Endothelial cell of umbilical vein (primary cell): ENCODE measurements around the gene FBXO38. TPM values are rescaled to one million over a fixed set of nuclear protein-coding genes. Genes with fewer than 3 reads are reported as not detected.

Source experiments
- BruUV-seq: library from RNA; stranded (reverse); fragments of 400-500 nt; replicated peaks from 2 replicates; lab custom pipeline; 2021; lab: Mats Ljungman, UMichigan
- CTCF ChIA-PET: fragments of 300-600, 350-600 bp; sonication (Branson Sonifier 250); formaldehyde crosslinking; loops from one replicate; lab custom pipeline; 2021; ENCODE audit warnings: antibody characterized with exemption, inconsistent platforms; lab: Charles Lee
- POLR2A ChIA-PET: fragments of 300-600, 350-600 bp; sonication (Branson Sonifier 250); formaldehyde crosslinking; loops from one replicate; lab custom pipeline; 2021; ENCODE audit warnings: antibody characterized with exemption, inconsistent platforms; lab: Charles Lee
- DNase-seq: peaks from one replicate; pipeline ENCODE4 v3.0.0-alpha.2; 2011; ENCODE audit warnings: low read depth, low spot score
- FAIRE-seq: peaks from 2 replicates; lab custom pipeline; 2011; peaks lifted over from hg19 to GRCh38; lab: Jason Lieb, UNC
- H2AFZ ChIP-seq: 2 replicates; pipeline ENCODE4 v1.6.0; 2012; ENCODE audit warnings: low read depth, low read length, control low read depth, inconsistent platforms
- H3K27ac ChIP-seq: 2 replicates; pipeline ENCODE4 v1.5.1; 2011; ENCODE audit warnings: low read depth, mild to moderate bottlenecking, control low read depth, low read length, moderate library complexity; ENCODE audit not compliant: insufficient read depth
- H3K27me3 ChIP-seq, 2 experiments: 2 replicates each; pipeline versions ENCODE4 v1.6.0 to v1.6.1; 2011; ENCODE audit warnings: low read length in 2 of 2, mixed read lengths in 1 of 2; ENCODE audit not compliant: control insufficient read depth in 2 of 2, insufficient read depth in 2 of 2
- H3K36me3 ChIP-seq, 2 experiments: 2 replicates in 1 of 2; 3 replicates in 1 of 2; pipeline ENCODE4 v1.5.1; 2011; ENCODE audit warnings: low read length in 2 of 2, mild to moderate bottlenecking in 1 of 2, moderate library complexity in 1 of 2; ENCODE audit not compliant: control insufficient read depth in 2 of 2, insufficient read depth in 2 of 2; ENCODE audit errors: extremely low read depth in 1 of 2
- H3K4me1 ChIP-seq: 3 replicates; pipeline ENCODE4 v1.5.1; 2011; ENCODE audit warnings: mild to moderate bottlenecking, low read length; ENCODE audit not compliant: control insufficient read depth, insufficient read depth; ENCODE audit errors: extremely low read depth
- H3K4me2 ChIP-seq: 2 replicates; pipeline ENCODE4 v1.6.1; 2011; ENCODE audit warnings: low read length, control low read depth, mixed read lengths; ENCODE audit not compliant: insufficient read depth
- H3K4me3 ChIP-seq, 3 experiments: fragments of 200-600 bp in 1 of 3; sonication (generic), shearing (Covaris generic) in 1 of 3; replicated peaks in 1 of 3; 2 replicates each; pipeline ENCODE4 v1.5.1; 2011 to 2016; ENCODE audit warnings: control low read depth in 3 of 3, low read length in 3 of 3, mild to moderate bottlenecking in 2 of 3, inconsistent platforms in 1 of 3, low read depth in 1 of 3, moderate library complexity in 1 of 3; ENCODE audit not compliant: insufficient read depth in 1 of 3
- H3K79me2 ChIP-seq: 2 replicates; pipeline ENCODE4 v1.6.0; 2012; ENCODE audit warnings: low read length, inconsistent platforms; ENCODE audit not compliant: control insufficient read depth, insufficient read depth
- H3K9ac ChIP-seq: replicated peaks from 2 replicates; pipeline ENCODE3; 2011; ENCODE audit warnings: low read length, control low read depth; ENCODE audit not compliant: insufficient read depth; ENCODE audit errors: extremely low read depth
- H3K9me1 ChIP-seq: replicated peaks from 3 replicates; pipeline ENCODE4 v1.6.0; 2011; ENCODE audit warnings: mild to moderate bottlenecking, low read length; ENCODE audit not compliant: control insufficient read depth, insufficient read depth; ENCODE audit errors: extremely low read depth
- H3K9me3 ChIP-seq: replicated peaks from 2 replicates; pipeline ENCODE4 v1.5.1; 2012; ENCODE audit warnings: low read length, inconsistent platforms; ENCODE audit not compliant: control insufficient read depth, insufficient read depth
- H4K20me1 ChIP-seq: replicated peaks from 2 replicates; pipeline ENCODE3; 2011; ENCODE audit warnings: mild to moderate bottlenecking, low read length; ENCODE audit not compliant: control insufficient read depth, insufficient read depth; ENCODE audit errors: extremely low read depth
- EZH2 ChIP-seq: IDR thresholded peaks from 2 replicates; pipeline ENCODE4 v1.6.1; 2012; ENCODE audit warnings: borderline replicate concordance, low read depth, mild to moderate bottlenecking, moderate library complexity, low read length, inconsistent platforms; ENCODE audit not compliant: severe bottlenecking
- FOS ChIP-seq: IDR thresholded peaks from 2 replicates; pipeline ENCODE4 v1.6.1; 2011; ENCODE audit warnings: mild to moderate bottlenecking, low read length, moderate library complexity, borderline replicate concordance; ENCODE audit not compliant: insufficient read depth
- GATA2 ChIP-seq: IDR thresholded peaks from 2 replicates; pipeline ENCODE4 v1.7.0; 2011; ENCODE audit warnings: low read depth, mild to moderate bottlenecking, moderate library complexity, mixed read lengths, low read length; ENCODE audit not compliant: insufficient read length, insufficient read depth
- JUN ChIP-seq: IDR thresholded peaks from 2 replicates; pipeline ENCODE4 v1.6.1; 2011; ENCODE audit warnings: borderline replicate concordance, low read depth; ENCODE audit not compliant: insufficient read length, insufficient read depth
- MYC ChIP-seq: IDR thresholded peaks from one replicate; pipeline ENCODE4 v1.6.1; 2011; ENCODE audit warnings: mild to moderate bottlenecking, low read depth, low read length
- POLR2A ChIP-seq: IDR thresholded peaks from 2 replicates; pipeline ENCODE4 v1.6.1; 2012; ENCODE audit warnings: low read depth, mild to moderate bottlenecking, control low read depth, low read length
- POLR2AphosphoS5 ChIP-seq: IDR thresholded peaks from 2 replicates; pipeline ENCODE4 v1.6.1; 2012; ENCODE audit warnings: low read depth, mild to moderate bottlenecking, control low read depth, low read length, moderate library complexity; ENCODE audit not compliant: insufficient read depth
- dilution Hi-C: fragments of 300-500 bp; cut with MboI; formaldehyde crosslinking; loops from one replicate; pipeline ENCODE4 v1.15.0; 2019; ENCODE audit warnings: low sequenced_read_pairs; ENCODE audit not compliant: extremely low pct_ligation_motif_present
- intact Hi-C: fragments of 100-400 bp; cut with micrococcal nuclease; formaldehyde crosslinking; loops from one replicate; pipeline ENCODE4 v1.10.0; 2022
- polyA plus RNA-seq, 4 experiments: library from polyadenylated mRNA; depleted of rRNA in 3 of 4; stranded (reverse) in 3 of 4; unstranded in 1 of 4; fragments of >200 nt; gene quantifications; 2 replicates each; pipeline versions ENCODE4 v1.2.1 to v1.2.3, GENCODE V29; 2011 to 2012; ENCODE audit warnings: missing spikeins in 1 of 4
- total RNA-seq: library from RNA; stranded (reverse); gene quantifications from 2 replicates; pipeline ENCODE4 v1.2.3, GENCODE V29; 2021
- TF ChIP-seq, protein P1 (sequence below), 2 donors: IDR thresholded peaks; 1 replicate in 1 of 2; 2 replicates in 1 of 2; pipeline ENCODE4 v1.5.1; 2011; ENCODE audit warnings: low read length in 2 of 2, mild to moderate bottlenecking in 2 of 2, moderate library complexity in 2 of 2, control low read depth in 1 of 2, inconsistent platforms in 1 of 2, low read depth in 1 of 2; ENCODE audit not compliant: insufficient read depth in 1 of 2; ENCODE audit errors: extremely low read depth in 1 of 2
- TF ChIP-seq, protein P2 (sequence below): IDR thresholded peaks from 2 replicates; pipeline ENCODE4 v1.6.1; 2011; ENCODE audit not compliant: insufficient read depth, insufficient read length

The FBXO38 gene
- total and polyA plus RNA-seq, 2 donors (not counting 3 experiments of a cell fraction or from before 2014, with no cell fraction given) = 18.6 to 65.6 TPM

DNA sequence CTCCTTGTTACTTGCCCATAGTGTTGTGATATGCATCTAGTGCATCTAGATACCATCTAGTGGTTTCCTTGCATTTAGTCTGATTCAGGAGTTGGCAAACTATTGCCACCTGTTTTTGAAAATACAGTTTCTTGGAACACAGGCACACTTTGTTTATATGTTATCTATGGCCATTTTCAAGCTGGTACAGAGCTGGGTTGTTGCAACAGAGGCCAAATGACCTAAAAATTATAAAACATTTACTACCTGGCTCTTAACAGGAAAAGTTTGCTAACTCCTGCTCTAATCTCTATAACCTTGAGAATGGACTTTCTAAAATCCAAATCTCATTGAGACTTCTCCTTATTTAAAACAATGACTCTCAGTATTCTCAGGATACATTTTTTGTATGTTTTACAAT is 19.4 kb upstream of the FBXO38 start:
- H3K9me1 ChIP-seq = no peaks in the 10 kb centered on the region
- H2AFZ ChIP-seq = no peak overlapping the region
- dilution Hi-C loops = no loop called here
- H3K4me1 ChIP-seq = no peaks in the 10 kb centered on the region
- intact Hi-C loops = no loop called here
- no peak overlapping the region for H3K9ac ChIP-seq
- ChIA-PET CTCF (interaction anchor here (1.7 to 2.4 kb wide), 2 partner anchors 10 to 367 kb away, joined by 5 to 11 read pairs; no protein-coding TSS in a partner anchor), POLR2A (no interaction called here)
- H3K36me3 ChIP-seq = no peaks in the 10 kb centered on the region
- no peak overlapping the region for H3K27ac ChIP-seq
- no peaks in the 10 kb centered on the region for H3K27me3 ChIP-seq
- no peak overlapping the region for H3K4me2 ChIP-seq
- H3K79me2 ChIP-seq = no peaks in the 10 kb centered on the region
- TF ChIP-seq JUN = no peak
- no peak for TF ChIP-seq FOS
- no peak for TF ChIP-seq GATA2
- TF ChIP-seq, protein P1, sequence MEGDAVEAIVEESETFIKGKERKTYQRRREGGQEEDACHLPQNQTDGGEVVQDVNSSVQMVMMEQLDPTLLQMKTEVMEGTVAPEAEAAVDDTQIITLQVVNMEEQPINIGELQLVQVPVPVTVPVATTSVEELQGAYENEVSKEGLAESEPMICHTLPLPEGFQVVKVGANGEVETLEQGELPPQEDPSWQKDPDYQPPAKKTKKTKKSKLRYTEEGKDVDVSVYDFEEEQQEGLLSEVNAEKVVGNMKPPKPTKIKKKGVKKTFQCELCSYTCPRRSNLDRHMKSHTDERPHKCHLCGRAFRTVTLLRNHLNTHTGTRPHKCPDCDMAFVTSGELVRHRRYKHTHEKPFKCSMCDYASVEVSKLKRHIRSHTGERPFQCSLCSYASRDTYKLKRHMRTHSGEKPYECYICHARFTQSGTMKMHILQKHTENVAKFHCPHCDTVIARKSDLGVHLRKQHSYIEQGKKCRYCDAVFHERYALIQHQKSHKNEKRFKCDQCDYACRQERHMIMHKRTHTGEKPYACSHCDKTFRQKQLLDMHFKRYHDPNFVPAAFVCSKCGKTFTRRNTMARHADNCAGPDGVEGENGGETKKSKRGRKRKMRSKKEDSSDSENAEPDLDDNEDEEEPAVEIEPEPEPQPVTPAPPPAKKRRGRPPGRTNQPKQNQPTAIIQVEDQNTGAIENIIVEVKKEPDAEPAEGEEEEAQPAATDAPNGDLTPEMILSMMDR (IDR thresholded peaks at IDR 0.05; ENCODE audit: extremely low read depth in 1 of 2, insufficient read depth in 1 of 2, low read depth in 1 of 2, low read length in 2 of 2) = no peak
- no TSS peak for BruUV-seq
- H3K4me3 ChIP-seq = no peak overlapping the region
- H4K20me1 ChIP-seq = no peaks in the 10 kb centered on the region
- DNase-seq (no peak), FAIRE-seq (no peak)
- no peaks in the 10 kb centered on the region for H3K9me3 ChIP-seq

DNA sequence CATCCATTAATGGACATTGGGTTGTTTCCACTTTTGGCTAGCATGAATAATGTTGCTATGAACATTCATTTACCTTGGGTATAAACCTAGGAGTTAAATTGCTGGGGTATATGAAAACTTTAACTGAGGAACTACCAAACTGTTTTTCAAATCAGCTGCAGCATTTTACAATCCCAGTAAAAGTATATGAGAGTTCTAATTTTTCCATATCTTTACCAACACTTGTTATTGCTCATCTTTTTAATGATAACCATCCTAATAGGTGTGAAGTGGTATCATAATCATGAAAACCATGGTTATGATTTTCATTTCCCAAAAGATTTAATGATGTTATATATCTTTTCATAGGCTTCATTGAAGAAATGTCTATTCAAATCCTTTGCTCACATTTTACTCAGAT is 15.5 kb upstream of the FBXO38 start:
- H3K79me2 ChIP-seq = no peaks in the 10 kb centered on the region
- TF ChIP-seq JUN = no peak
- TF ChIP-seq EZH2 = no peak
- TF ChIP-seq MYC = no peak
- TF ChIP-seq, protein P2, sequence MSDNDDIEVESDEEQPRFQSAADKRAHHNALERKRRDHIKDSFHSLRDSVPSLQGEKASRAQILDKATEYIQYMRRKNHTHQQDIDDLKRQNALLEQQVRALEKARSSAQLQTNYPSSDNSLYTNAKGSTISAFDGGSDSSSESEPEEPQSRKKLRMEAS = no peak
- TF ChIP-seq FOS = no peak
- TF ChIP-seq, protein P1 (IDR thresholded peaks at IDR 0.05; ENCODE audit: extremely low read depth in 1 of 2, insufficient read depth in 1 of 2, low read depth in 1 of 2, low read length in 2 of 2) = no peak
- TF ChIP-seq GATA2 = no peak
- TF ChIP-seq POLR2A = no peak
- TF ChIP-seq POLR2AphosphoS5 = no peak
- intact Hi-C loops (no loop called here), dilution Hi-C loops (no loop called here)
- no peaks in the 10 kb centered on the region for H3K4me1 ChIP-seq
- no peak overlapping the region for H3K27ac ChIP-seq
- H3K36me3 ChIP-seq = no peaks in the 10 kb centered on the region
- H3K9me3 ChIP-seq = no peaks in the 10 kb centered on the region
- H3K4me3 ChIP-seq = no peak overlapping the region
- no peaks in the 10 kb centered on the region for H3K27me3 ChIP-seq
- POLR2A ChIA-PET = no interaction called here
- DNase-seq (no peak), FAIRE-seq (no peak)
- H4K20me1 ChIP-seq = no peaks in the 10 kb centered on the region
- H3K4me2 ChIP-seq = no peak overlapping the region
- no TSS peak for BruUV-seq
- no peak overlapping the region for H3K9ac ChIP-seq
- H2AFZ ChIP-seq = no peak overlapping the region
- CTCF ChIA-PET = no interaction called here
- no peaks in the 10 kb centered on the region for H3K9me1 ChIP-seq
